Ammon's horn (tissue), 1 donor: ENCODE data around the gene AQP1.

Source experiments
- DNase-seq: peaks from one replicate; pipeline ENCODE4 v3.0.0-alpha.2; 2016; ENCODE audit warnings: low spot score

Gene AQP1

DNA sequence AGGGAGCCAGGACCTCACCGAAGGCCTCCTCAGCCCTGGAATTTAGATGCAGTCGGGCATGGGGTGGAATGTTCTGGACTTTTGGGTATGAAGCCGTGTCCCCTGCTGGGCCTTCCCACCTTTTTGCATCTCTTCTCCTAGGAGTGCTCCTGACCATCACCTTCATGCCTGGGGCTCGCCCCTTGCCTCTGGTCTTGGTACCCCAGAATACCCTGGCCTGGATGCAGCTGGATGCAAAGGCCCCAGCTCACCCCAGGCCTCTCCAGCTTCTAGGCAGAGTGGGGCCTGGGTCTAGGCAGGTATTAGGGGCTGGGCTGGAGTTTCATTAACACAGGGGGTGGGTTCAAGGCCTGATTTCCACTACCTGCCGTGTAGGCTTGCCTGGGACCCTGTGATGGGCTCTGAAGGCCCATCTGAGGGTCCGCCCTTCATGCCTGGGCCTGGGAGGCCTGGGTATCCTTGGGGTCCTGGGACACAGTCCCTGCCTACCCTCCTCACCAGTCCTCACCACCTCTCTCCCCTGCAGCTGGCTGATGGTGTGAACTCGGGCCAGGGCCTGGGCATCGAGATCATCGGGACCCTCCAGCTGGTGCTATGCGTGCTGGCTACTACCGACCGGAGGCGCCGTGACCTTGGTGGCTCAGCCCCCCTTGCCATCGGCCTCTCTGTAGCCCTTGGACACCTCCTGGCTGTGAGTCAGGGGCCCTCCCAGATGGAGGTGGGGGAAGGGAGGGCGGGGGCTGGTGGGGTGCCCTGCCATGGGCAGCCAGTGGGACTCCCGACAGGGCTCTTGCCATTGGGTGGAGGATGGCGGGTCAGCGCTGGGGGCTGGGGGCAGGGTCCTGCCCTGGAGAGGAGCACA, 10.1 kb downstream of the AQP1 start:
- no peak for DNase-seq

GRCh38 chr7:30922596-30922995, 10.9 kb downstream of the AQP1 start:
- no peak for DNase-seq

DNA sequence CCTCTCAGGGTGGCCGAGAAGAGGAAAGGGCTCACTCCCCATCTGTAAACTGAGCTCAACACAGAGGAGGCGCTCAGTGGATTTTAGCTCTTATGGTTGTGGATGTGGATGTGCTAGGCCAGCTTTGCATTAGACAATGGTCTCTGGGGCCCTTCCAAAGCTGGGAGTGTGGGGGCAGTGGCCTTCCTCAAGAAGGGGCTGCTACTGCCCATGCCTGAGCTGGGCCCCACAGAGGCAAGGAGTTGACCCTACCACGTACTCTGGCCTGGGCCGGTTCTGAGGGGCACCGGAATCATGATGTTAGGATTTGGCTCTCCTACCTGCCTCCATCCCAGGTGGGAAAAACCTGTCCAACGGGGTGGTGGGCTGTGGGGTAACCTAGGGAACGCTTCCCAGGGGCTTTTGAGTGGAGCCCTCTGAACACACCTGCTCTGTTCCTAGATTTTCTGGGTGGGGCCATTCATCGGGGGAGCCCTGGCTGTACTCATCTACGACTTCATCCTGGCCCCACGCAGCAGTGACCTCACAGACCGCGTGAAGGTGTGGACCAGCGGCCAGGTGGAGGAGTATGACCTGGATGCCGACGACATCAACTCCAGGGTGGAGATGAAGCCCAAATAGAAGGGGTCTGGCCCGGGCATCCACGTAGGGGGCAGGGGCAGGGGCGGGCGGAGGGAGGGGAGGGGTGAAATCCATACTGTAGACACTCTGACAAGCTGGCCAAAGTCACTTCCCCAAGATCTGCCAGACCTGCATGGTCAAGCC, 11.5 kb downstream of the AQP1 start:
- DNase-seq: no peak

DNA sequence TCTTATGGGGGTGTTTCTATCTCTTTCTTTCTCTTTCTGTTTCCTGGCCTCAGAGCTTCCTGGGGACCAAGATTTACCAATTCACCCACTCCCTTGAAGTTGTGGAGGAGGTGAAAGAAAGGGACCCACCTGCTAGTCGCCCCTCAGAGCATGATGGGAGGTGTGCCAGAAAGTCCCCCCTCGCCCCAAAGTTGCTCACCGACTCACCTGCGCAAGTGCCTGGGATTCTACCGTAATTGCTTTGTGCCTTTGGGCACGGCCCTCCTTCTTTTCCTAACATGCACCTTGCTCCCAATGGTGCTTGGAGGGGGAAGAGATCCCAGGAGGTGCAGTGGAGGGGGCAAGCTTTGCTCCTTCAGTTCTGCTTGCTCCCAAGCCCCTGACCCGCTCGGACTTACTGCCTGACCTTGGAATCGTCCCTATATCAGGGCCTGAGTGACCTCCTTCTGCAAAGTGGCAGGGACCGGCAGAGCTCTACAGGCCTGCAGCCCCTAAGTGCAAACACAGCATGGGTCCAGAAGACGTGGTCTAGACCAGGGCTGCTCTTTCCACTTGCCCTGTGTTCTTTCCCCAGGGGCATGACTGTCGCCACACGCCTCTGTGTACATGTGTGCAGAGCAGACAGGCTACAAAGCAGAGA, 12.2 kb downstream of the AQP1 start:
- DNase-seq: no peak

- DNase-seq: no peak
These were observed 13.0 kb downstream of the AQP1 start for GRCh38 chr7:30924624-30925023.

GRCh38 chr7:30925117-30925516, 13.5 kb downstream of the AQP1 start:
- no peak for DNase-seq

- no peak for DNase-seq
These were observed 14.3 kb downstream of the AQP1 start for GRCh38 chr7:30925913-30926312.

DNA sequence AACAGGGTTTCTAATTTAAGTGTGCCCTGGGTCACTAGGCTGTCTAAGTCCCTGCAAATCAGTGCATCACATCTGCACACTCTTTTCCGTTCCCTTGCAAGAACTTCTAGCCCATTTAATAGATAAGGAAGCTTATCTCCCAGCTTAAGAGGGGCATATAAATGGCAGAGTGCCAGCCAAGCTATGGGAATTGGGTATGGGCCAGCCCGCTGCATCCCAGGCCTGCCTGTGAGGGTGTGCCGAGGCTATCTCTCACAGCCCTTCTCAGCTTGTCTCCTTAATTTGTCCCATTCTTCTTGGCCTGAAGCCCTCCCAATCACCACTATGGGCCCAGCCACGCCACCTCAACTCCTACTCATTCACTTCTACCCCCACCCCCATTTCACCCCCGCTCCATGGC, 14.7 kb downstream of the AQP1 start:
- no peak for DNase-seq

- DNase-seq: no peak
These were observed 15.4 kb downstream of the AQP1 start for GRCh38 chr7:30927040-30927439.

DNA sequence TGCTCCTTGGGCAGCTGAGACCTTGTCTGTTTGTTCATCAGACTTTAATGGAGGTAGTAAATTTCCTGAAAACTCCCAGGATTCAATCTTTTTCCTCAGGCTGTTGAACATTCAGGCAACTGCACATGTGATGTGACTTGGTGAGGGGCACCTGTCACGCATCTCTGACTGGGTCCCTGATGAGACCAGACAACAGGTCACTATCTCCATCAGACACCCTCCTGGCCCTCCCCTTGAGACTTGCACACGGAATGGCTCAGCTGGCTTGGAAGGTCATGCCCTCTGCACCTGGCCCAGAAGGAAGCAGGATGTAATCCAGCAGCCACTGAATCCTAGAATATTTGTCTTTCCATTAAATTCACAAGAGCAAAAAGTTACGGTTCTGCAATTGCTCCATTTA, 15.9 kb downstream of the AQP1 start:
- DNase-seq: no peak

DNA sequence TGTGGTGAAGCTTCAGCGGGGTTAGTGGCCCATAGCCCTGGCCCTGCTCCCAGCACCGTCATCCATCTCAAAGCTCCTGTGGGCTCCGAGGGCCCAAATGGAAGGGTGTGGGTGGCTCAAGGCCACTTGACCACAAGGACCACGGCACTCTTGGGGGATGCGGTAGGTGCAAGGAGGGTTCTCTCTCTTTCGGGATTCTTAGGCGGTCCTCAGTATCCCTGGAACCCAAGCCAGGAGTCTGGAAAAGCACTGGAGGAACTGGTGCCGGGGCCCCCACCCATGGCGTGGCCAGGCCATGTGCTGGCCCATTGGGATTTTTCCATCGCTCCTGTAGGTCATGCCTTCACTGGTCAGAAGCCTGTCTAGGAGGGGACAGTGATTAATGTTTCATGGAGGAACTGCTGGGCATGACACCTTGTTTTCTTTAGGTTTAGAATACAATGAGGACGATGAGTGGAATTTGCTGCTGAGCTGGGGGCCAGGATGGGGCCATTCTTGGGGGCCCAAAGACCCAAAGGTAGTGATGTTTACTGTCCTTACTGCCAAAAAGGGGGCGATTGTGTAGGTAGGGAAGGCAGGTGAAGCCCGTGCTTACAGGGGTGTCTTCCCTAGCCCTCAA, 16.7 kb downstream of the AQP1 start:
- no peak for DNase-seq

DNA sequence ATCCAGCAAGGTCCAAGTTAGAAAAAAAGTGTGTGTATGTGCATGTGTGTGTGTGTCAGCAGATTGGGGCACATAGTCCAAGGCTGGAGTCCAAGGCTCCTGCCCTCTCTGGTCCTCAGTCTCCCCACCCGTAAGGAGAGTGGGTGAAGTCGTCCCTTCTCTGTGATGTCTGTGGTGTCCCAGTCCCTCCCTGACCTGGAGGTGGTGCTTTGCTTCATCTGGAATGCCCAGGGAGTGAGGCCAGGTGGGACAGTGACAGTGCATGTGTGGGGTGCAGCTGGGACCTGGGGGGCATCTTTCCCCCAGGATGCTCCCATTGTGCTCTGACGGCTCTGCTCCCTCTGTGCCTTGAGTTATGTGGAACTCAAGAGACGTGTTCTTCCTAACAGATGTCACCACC, 18.0 kb downstream of the AQP1 start:
- DNase-seq: no peak

DNA sequence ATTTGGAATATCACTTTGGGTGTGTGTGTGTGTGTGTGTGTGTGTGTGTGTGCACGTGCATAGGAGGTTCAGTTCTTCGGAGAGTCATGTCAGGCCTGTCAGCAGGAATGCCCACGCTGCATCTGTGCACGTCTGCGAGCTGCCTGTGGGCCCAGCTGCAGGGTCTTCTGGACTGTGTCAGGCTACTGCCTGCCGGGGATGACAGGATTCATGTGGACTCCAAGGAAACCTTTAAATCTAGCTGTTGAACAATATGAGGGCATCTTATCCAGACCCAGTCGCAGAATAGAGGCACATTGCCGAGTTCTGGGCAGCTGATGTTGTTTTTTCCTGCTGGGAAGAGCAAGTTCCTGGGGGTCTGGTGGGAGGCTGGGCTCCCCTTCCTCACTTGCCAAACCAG, 19.0 kb downstream of the AQP1 start:
- no peak for DNase-seq

GRCh38 chr7:30931161-30931928, 19.7 kb downstream of the AQP1 start:
- no peak for DNase-seq

- no peak for DNase-seq
These were observed 20.4 kb downstream of the AQP1 start for GRCh38 chr7:30931929-30932540.

GRCh38 chr7:30932562-30932961, 20.9 kb downstream of the AQP1 start:
- no peak for DNase-seq

- no peak for DNase-seq
These were observed 21.7 kb downstream of the AQP1 start for GRCh38 chr7:30933124-30933974.

- no peak for DNase-seq
These were observed 22.6 kb downstream of the AQP1 start for GRCh38 chr7:30934225-30934624.

GRCh38 chr7:30934732-30935568, 23.3 kb downstream of the AQP1 start:
- DNase-seq: no peak

- DNase-seq: no peak
These were observed 23.9 kb downstream of the AQP1 start for GRCh38 chr7:30935569-30935877.
